ENCODE data around the gene CEP112.

CEP112 gene

GRCh38 chr17:66191593-66192377 lies at the start of gene CEP112:
TSS of gene CEP112 (minus strand) at chr17:66192133.
- peak; percentile 74 for DNase-seq (ENCODE audit: low spot score)

DNA sequence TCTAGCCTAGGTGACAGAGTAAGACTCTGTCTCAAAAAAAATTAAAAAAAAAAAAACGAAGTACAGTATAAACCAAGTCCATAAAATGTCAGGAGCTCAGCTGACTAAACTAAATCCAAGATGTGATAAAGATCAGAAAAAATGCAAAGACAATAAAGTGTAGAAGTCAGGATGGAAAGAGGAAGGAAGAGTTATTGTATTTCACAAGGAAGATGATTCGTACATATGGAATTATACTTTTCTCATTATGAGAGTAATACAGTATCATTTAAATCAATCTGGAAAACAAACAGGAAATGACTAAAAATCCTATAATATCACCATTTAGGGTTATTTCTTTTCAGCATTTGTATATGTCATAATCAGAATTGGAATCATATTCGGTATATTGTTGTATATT lies 48.7 kb upstream of the CEP112 start:
- DNase-seq (ENCODE audit: low spot score): peak; percentile 13

DNA sequence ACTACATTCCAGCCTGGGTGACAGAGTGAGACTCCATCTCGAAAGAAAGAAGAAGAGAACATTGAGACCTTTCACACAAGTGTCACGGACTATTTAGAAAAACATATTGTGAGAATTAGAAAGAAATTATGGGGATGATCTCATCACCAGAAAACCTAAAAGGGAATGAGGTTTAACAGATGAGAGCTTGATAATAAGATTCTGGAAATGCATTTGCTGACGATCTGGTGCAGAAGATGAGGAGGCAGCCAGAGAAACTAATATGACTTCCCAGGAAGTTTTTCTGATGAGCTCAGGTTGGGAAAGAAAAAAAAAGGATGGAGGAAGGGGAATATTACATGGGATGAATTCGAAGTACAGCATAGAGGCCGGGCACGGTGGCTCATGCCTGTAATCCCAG lies 48.1 kb upstream of the CEP112 start:
- DNase-seq (ENCODE audit: low spot score): no peak

GRCh38 chr17:66235377-66235994 lies 43.6 kb upstream of the CEP112 start:
- DNase-seq (ENCODE audit: low spot score): no peak

DNA sequence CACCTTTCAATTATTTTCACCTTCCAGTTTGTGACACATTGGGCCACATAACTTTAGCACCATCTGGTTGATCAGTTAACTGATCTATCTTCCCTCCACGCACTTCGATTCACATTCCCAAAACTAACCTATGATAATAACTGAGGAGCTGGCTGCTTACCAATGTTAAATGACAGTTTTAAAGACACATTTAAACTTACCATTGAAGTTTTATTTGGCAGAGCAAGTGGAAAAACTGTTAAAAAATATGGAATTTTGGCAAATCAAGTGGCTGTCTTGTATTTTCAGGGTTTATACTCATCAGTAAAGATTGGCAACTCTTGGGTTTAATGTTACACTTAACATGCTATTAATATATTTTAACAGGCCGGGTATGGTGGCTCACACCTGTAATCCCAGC lies 42.7 kb upstream of the CEP112 start:
- DNase-seq (ENCODE audit: low spot score): no peak

DNA sequence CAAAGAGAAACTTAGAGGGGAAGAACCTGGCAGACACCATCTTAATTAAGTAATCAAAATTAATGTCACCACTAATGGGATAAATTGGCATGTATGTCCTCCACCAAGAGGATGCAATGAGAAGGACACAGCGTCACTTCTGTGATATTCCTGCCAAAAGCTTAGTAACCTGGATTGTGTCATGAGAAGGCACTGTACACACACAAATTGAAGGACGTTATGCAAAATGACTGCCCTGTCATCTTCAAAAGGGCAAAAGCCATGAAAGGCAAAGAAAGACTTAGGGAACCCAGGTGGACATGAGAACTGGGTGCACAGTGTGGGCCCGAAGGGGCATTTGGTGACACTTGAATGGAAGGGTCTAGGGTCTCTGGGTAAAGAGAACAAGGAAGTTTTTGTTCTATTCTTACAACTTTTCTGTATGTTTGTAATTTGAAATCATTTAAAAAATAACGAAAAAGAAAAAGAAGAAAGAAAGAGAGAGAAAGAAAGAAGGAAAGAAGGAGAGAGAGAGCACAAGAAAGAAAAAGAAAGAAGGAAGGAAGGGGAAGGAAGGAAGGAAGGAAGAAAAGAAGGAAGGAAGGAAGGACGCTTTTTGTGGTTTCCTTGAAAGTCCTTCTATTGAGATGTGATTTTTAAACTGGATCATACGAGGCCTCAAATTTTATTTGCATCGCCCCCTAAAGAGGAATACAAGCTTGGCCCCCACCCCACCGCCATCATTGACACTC lies 41.3 kb upstream of the CEP112 start:
- DNase-seq (ENCODE audit: low spot score): no peak

- no peak for DNase-seq (ENCODE audit: low spot score)
These were observed 39.1 kb upstream of the CEP112 start for GRCh38 chr17:66230922-66231591.

DNA sequence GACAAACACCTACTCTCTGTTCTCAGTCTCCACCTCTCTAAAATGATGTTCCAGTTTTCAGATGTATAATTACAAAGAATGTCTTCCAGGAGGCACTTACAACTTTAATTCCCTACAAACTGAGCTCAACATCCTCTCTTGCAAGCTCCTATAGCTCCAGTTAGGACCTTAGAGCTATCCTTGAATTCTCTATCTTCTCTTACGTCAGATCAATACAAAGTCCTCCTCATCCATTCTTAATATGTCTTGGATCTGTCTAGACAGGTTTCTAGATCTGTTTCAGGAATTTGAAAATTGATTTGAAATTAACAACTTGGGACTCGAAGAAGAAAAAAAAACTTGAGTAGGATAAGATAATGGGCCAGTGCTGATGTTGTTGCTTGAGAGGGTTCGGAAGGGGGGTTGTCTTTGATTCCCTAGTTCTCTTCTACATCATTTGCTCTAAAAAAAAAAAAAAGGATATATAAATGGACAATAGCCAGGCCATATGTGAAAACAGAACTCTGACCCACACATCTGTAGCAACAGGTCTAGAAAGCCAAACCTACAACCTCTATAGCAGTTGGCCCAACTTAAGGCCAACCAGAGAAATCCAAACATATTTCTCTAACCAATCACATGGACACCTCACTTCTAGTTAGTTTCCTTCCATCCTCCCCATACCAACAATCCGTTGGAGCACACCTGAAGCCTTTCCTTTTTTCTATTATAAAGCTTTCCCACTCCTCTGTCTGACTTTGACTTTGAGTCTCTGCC lies 38.0 kb upstream of the CEP112 start:
- no peak for DNase-seq (ENCODE audit: low spot score)

DNA sequence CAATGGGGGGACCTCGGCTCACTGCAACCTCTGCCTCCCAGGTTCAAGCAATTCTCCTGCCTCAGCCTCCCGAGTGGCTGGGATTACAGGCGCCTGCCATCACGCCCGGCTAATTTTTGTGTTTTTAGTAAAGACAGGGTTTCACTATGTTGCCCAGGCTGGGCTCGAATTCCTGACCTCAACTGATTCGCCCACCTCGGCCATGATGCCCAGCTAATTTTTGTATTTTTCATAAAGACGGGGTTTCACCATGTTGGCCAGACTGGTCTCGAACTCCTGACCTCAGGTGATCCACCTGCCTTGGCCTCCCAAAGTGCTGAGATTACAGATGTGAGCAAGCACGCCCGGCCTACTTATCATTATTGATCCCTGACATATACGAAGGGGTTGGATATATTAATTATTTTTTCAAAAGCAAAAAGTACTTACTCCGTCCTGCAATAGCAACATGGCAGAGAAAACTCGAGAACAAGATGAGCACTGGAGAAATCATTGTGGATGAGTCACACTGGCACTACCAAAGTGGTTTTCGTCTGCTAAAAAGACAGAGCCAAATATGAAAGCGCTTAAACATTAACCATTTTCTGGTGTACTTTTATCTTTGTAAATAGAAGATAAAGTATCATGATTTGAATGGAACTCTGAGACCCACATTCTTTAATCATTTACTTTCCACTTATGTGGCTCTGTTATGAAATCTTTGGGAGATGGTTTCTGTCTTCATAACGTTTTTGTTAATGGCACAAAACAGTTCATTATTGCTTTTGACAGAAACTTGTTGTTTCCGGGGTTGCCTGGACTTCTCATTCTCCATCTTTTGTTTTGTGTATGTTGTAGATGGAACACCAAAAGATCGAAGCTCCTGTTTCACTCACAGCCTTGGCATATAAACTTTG lies 37.2 kb upstream of the CEP112 start, which contains the start of gene APOH:
Gene APOH, minus strand, starts transcription at position 529 of the 896 bp plus-strand sequence. Its CDS starts 36 bp downstream, at position 493.
- DNase-seq (ENCODE audit: low spot score): peak; percentile 32

GRCh38 chr17:66227212-66228045 lies 35.5 kb upstream of the CEP112 start:
- no peak for DNase-seq (ENCODE audit: low spot score)

GRCh38 chr17:66222798-66223350 lies 30.9 kb upstream of the CEP112 start:
- no peak for DNase-seq (ENCODE audit: low spot score)

- no peak for DNase-seq (ENCODE audit: low spot score)
These were observed 30.0 kb upstream of the CEP112 start for GRCh38 chr17:66221755-66222530.

GRCh38 chr17:66221343-66221742 lies 29.4 kb upstream of the CEP112 start:
- DNase-seq (ENCODE audit: low spot score): no peak

DNA sequence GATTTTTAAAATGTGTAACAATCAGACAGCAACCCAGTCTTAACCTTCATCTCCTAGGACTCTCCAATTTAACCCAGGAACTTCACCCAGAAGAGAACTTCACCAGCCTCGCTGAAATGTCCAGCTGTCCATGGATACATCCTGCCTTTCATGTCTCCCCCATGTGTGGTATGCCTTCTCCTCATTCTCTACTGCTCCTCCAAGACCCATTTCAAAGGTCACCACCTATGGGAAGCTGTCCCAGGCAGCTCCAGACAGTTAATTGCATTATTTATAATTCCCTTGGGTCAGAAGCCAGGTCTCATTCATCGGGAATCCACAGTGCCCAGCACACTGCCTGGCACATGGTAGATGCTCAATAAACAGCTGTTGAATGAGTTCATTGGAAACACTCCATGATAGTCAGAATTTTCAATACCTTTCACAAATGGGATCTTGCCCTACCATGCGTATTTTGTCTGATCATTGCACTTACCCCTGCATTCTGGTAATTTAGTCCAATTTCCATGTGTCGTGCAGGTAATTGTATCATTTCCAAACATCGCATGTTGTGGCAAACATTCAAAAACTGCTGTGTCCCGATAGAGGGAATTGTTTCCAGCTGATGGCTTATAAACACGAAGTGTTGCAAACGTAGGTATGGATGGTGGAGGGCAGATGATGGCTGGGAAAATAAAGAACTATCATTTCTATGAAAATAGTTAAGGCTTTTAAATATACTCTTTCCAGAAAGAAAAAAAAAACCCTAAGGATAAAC lies 28.3 kb upstream of the CEP112 start:
- DNase-seq (ENCODE audit: low spot score): no peak

DNA sequence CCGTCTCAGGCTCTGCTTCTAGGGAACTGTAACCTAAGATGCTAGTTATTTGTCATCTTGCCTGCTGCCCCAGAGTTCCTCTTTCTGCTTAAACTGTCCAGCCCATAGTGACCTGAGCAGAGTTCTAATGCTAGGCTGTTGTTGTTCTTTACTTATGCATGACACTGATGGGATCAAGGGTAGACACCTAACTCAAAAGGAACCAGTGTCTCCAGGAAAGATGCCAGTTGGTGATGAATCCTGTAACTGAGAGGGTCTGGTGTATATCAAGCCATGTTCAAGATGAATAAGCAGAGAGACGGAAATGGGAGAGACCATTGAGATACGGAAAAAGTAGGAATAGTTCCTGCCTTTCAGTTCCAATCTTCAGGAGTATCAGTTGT lies 23.6 kb upstream of the CEP112 start:
- DNase-seq (ENCODE audit: low spot score): no peak

DNA sequence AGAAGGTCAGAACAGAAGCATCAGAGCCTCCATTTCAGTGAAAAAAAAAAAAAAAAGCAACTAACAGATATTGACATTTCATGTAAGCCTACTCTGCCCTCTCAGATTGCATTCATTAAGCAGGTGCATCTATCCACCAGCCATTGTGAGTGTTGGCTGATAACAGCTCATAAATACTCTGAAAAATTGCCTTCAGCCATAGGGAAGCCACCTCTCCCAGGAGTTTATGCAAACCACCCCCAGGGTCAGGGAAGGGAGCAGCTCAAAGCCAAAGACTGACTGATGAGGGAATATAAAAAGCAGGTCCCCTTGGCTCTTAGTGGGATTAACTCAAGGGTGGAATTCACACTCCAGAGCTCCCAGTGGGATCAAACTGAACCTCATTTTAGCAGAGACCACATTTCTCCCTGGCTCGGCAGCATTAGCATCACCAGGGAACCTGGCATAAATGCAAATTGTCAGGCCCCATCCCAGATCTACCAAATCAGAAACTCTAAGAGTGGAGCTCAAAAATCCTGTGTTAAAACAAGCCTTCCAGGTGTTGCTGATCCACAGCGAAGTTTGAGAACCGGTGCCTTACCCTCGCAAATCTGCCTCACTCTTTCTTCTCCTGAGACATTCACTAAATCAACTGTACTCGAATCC lies 23.1 kb upstream of the CEP112 start:
- DNase-seq (ENCODE audit: low spot score): no peak
